Activated CD4-positive, alpha-beta T cell treated with anti-CD3 and anti-CD28 coated beads, Interleukin-2, amount 50 U/mL, for 4 hours (primary cell): Measurements from ENCODE around the gene TNF.
A peak's percentile ranks its signal among the peaks of the same experiment; 100 is the strongest.
"Not testable (repeated sequence)": the region's sequence is repeated elsewhere in the genome, so short reads cannot be mapped to it uniquely, and the experiment has no call there.

Experiments used
- DNase-seq, 2 experiments: peaks; one replicate each; pipeline ENCODE4 v3.0.0-alpha.2; 2020

Gene TNF

GRCh38 chr6:31588871-31589650, 13.7 kb downstream of the TNF start:
- no peak for DNase-seq

GRCh38 chr6:31590691-31591090, 15.3 kb downstream of the TNF start:
- DNase-seq, result not testable (repeated sequence)

DNA sequence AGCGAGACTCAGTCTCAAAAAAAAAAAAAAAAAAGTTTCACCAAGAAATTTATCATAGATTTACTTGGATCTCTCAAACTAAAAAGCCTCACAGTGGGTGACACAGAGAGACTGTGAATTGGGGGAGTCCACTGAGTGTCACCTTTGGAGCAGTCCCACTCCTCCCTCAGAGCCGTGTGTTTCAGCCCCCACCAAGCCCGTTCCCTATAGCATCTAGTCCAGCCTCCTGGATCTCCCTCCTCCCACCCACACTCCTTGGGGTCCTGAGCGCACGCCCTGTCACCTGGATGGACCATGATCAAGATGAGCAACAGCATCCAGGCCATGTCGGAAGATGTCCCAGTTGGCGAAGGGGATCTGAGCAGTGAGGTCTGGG, 17.0 kb downstream of the TNF start:
- DNase-seq, result no peak

- DNase-seq, result no peak
These were observed 21.6 kb downstream of the TNF start for GRCh38 chr6:31597006-31597405.

DNA sequence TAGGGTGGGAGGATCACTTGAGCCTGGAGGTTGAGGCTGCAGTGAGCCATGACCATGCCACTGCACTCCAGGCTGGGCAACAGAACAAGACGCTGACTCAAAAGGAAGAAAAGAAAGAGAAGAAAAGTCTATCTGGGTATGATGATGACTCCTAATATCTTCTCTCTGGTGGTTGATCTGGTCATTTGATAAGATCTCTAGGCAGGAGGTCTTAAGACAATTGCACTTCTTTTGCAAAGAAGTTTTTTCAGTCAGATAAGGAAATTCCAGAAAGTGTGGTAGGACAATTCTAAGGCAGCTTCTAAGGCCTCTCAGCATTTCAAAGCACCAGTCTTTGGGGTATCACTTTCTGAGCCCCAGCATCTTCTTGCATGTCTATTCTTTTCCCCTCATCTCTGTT, 32.0 kb downstream of the TNF start:
- no peak for DNase-seq

DNA sequence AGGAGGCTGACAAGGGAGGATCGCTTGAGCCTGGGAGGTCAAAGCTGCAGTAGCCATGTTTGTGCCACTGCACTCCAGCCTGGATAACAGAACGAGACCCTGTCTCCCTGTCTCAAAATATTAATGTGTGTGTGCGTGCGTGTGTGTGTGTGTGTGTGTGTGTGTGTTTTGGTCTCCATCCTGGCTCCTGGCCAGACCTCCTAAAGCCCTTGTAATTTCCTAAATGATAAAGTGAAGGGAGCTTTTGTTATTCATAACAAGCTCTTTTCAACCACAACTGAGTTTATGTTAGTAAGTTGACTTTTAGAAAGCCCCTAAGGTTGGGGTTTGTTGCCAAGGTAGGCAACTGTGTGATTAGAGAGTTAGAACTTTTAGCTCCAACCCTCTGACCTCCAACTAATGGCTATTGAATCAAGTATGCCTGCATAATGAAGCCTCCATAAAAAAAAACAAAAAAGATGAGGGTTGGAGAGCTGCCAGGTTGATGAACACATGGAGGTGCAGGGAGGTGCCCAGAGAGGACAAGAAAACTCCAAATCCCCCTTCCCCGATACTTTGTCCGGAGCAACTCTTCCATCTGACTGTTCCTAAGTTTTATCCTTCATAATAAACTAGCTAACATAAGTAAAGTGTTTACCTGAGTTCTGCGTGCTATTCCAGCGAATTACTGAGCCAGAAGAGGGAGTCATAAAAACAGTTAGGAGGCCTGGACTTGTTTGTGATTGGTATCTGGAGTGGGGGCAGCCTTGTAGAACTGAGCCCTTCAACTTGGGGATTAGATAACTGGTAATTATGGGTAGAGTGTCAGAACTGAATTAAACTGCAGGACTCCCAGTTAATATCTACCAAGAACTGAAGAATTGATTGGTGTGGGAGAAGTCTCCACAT, 34.4 kb downstream of the TNF start:
- no peak for DNase-seq

GRCh38 chr6:31610968-31611367, 35.6 kb downstream of the TNF start:
- no peak for DNase-seq

DNA sequence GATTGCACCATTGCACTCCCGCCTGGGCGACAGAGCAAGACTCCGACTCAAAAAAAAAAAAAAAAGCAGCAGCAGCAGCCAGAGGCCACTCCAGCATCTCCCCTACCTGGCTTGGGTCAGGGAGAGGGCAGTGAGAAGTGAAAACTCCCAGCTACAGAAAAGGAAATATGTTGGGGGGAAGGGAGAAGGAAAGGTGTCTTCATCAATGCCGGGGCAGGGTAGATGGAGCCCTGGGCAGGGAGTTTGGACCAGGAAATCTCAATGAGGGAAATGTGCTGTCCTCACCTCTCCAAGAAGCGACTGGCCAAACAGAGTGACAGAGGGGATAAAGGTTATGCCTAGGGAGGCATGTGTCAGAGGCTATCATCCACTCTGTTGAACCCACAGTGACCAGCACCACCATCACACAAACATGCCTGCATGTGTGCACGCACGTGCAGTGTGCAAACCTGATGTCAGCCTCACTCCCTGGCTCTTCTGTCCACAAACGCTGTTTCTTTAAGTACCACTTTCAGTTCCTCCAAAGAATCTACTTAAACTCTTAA, 38.8 kb downstream of the TNF start:
- no peak for DNase-seq

DNA sequence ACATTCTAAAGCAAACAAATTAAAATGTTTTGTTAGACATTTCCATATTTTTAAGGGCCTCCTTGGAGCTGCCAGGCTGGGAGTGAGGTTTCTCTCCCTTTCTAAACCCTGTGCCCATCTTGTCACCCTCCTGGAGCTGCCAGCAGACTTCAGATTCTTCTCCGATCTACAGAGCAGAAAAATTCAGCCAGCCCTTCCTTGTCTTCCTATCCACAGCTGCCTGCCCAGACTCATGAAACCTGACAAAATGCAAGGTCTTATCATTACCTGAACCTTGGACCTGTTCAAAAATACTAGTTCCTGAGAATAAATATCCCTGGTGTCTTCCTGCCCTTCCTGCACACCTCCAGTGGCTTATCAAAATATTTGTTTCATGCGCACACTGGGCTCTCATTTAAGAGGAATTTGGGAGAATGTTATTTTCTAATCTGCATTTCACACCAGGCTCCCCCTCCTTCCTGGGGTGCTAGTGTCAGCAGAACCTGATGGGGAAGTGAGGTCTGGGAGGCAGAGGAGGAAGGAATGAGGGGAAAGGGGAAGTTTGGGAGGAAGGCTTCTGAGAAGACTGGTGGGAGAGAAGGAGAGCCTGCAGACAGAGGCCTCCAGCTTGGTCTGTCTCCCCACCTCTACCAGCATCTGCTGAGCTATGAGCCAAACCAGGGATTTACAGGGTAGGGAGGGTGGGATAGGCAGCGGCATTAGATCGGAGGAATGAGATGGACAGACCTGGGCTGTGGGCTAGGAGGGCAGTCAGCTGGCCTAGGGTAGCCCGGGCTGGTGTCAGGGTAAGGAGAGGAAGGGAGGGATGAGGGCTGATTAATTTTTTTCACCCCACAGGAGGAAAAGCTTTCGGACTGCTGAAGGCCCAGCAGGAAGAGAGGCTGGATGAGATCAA, 39.6 kb downstream of the TNF start, which contains the start of gene AIF1:
Gene AIF1, plus strand, starts transcription at position 551 of the 895 bp plus-strand sequence. Its CDS starts 96 bp downstream, at position 647.
- no peak for DNase-seq

DNA sequence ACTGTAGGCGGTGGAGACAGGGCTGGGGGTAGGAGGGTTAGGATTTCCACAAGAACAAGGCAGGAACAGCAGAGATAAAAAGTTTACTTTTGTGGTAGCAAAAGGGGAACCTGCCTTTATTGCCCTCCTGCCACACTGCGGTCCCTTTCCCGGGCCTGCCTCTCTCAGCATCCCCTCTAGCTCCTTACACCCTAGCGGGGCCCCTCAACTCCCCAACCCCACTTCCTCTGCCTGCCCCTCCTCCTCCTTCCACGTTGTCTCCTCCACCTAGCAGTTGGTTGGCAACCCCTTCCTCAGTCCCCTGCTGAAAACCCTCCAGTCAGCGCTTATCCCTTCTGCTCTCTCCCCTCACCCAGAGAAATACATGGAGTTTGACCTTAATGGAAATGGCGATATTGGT, 40.4 kb downstream of the TNF start:
- no peak for DNase-seq

DNA sequence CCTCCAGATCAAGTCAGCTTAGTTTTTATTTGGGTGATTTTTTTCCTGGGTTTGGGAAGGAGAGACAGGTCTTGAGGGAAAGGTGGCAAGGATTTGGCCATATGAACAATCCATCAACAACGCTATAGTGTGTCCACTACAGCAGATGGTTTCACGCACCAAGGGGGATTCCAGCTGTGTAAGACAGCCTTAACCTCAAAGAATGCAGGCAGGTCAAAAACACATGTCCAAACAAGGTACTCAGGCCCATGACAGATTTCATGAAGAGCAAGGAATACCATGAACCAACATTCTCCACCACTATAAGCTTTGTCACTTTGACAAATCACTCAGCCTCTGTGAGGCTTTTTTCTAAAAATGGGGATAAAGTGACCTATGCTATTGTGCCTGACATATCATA, 41.6 kb downstream of the TNF start:
- DNase-seq, result no peak

DNA sequence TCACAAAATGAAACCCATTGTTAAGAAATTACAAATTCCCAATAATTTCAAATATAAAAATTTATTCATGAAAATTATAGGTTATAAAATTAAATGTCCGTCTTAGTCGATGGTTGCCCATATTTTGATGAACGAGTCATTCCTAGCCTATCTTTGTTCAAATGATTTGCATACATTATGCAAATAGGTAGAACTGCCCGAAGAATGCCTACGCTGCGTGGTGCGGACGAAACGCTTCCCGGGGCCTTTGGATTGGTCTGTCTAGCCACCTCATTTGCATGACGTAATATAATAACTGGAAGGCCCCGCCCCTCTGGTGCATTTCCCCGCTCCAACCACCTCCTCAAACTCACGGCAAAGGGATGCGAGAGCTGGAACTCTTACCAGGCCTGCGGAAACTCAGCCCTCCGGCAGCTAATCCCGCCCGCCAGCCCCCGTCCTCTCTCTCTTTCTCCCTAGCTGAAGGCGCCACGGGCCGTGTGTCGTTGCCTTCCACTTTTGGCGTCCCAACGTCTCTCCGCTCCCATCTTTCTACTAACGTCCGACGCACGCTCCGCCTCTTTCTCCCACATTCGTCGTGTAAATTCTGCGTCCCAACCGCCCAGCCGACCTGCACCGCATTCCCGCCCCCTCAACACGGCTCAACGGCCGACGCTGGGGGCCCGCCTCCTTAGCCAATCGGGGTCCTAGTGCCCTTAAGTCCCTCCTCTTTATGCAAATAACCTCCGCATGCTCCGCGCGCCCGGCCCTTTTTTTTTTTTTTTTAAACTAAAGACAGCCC, 44.6 kb downstream of the TNF start:
- DNase-seq, result peak; percentile 92 to 93

- DNase-seq, result peak; percentile 97
These were observed 45.4 kb downstream of the TNF start, which contains the start of gene PRRC2A for GRCh38 chr6:31620586-31621319. PRRC2A (plus strand) TSS chr6:31620715; CDS start chr6:31622790, 2,075 bp downstream.

- no peak for DNase-seq
These were observed 46.1 kb downstream of the TNF start for GRCh38 chr6:31621320-31621939.

DNA sequence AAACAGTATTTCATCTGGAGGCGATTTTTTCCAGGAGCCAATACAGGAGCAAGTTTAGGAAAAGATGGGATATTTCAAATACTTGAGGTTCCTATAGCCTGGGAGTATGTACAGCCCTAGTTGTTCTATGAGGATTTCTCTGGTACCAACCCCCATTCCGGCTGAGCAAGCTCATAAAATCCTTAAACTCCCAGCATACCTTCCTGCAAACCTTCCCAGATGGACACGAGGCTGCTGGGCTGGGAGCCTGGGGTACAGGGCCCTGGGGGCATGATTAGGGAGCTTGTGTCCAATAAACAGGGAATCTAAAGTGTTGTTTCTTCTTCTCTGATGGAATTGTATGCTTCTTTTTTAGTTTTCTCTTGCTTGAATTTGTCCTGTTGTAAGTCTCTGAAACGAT, 46.6 kb downstream of the TNF start:
- no peak for DNase-seq

GRCh38 chr6:31622684-31623091, 47.3 kb downstream of the TNF start:
- DNase-seq, result no peak

GRCh38 chr6:31624070-31624469, 48.7 kb downstream of the TNF start:
- DNase-seq, result no peak

GRCh38 chr6:31626952-31627351, 51.6 kb downstream of the TNF start:
- no peak for DNase-seq

GRCh38 chr6:31627690-31628287, 52.4 kb downstream of the TNF start:
- no peak for DNase-seq
